LHCN-M2 (cell line): ENCODE data around the gene CYSRT1. TPM values are rescaled to one million over a fixed set of nuclear protein-coding genes. Genes with fewer than 3 reads are reported as not detected.

Source experiments
- DNase-seq: peaks from one replicate; pipeline ENCODE4 v3.0.0-alpha.2; 2012; ENCODE audit warnings: low read depth
- total RNA-seq: library from RNA; depleted of rRNA; stranded (reverse); fragments of >200 nt; gene quantifications from 2 replicates; pipeline ENCODE4 v1.2.3, GENCODE V29; 2014

CYSRT1 gene
- total RNA-seq, 1 experiment from 2014 or later, result 4.1 TPM

DNA sequence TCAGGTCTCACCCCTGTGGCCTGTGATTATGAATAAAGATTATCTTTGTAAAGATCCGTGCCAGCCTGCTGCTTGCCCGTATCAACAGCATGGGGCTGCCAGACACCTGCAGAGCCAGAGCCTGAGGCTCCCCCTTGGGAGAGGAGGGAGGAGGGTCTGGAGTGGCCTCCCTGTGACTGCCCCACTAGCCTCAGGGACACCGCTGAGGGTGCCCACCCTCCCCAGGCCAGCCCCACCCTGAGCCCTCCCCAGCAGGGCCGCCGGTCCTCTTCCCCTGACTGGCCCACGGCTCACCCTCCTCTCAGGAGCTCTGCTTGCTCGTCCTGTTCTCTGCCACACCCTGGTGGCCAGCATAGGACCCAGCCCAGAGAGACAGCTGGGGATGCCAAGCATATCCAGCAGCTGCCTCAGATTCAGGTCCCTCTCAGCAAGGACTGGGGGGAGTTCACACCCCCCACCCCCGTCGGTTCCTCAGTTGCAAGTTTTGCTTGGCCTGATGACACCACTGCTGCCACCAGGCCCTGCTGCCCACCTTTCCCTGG, 34.6 kb upstream of the CYSRT1 start:
- no peak for DNase-seq

GRCh38 chr9:137191245-137191644, 33.7 kb upstream of the CYSRT1 start:
- DNase-seq, result no peak

GRCh38 chr9:137191691-137192447, 33.1 kb upstream of the CYSRT1 start:
- DNase-seq, result no peak

GRCh38 chr9:137192448-137192780, 32.6 kb upstream of the CYSRT1 start:
- no peak for DNase-seq

- DNase-seq, result no peak
These were observed 32.1 kb upstream of the CYSRT1 start for GRCh38 chr9:137192859-137193258.

- DNase-seq, result no peak
These were observed 31.2 kb upstream of the CYSRT1 start for GRCh38 chr9:137193771-137194170.

- no peak for DNase-seq
These were observed 30.6 kb upstream of the CYSRT1 start for GRCh38 chr9:137194388-137194787.

GRCh38 chr9:137194909-137195308, 30.1 kb upstream of the CYSRT1 start:
- DNase-seq, result no peak

- DNase-seq, result no peak
These were observed 29.3 kb upstream of the CYSRT1 start for GRCh38 chr9:137195525-137196220.

DNA sequence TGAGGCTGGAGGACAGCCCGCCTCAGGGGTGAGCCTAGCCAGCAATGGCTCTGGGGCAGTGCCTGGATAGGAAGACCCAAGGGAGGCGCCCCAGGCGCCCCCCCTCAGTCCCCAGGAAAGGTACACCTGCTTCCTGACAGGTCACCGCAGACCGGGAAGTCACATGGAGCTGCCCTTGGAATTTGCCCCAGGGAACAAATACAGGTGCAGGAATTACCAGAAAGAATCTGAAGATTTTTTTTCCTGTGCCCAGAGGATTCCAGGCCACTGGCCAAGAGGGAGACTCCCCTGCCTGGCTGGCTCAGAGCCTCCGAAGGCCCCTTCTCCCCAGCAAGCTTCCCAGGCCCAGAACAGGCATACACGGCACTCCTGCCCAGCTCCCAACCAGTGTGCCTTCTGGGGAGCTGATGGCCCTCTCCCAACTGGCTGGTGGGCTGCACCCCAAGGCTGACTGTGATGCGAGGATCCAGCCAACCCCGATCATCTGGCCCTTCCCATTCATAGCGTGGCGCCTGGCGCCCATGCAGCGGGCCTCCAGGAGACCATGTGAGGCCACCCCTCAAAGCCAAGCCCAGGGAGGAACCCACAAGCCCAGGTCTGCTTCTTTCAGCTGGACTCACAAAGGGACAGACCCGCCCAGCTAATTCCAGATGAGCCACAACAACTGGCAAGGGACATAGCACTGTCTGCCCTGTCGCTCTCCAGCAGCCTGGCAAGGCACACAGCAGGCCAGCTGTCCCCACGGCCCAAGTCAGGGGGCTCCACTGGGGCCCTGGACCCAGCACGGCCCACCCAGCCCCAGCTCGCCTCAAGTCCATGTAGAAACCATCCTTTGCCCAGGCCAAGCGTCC, 26.7 kb upstream of the CYSRT1 start:
- no peak for DNase-seq

GRCh38 chr9:137198902-137199283, 26.1 kb upstream of the CYSRT1 start:
- DNase-seq, result no peak

- no peak for DNase-seq
These were observed 25.4 kb upstream of the CYSRT1 start for GRCh38 chr9:137199411-137200121.

GRCh38 chr9:137200311-137201204, 24.4 kb upstream of the CYSRT1 start, which contains the start of gene TPRN:
Gene TPRN (minus strand): TSS chr9:137200741. CDS start chr9:137200711, 30 bp downstream.
- DNase-seq, result peak; percentile 99

DNA sequence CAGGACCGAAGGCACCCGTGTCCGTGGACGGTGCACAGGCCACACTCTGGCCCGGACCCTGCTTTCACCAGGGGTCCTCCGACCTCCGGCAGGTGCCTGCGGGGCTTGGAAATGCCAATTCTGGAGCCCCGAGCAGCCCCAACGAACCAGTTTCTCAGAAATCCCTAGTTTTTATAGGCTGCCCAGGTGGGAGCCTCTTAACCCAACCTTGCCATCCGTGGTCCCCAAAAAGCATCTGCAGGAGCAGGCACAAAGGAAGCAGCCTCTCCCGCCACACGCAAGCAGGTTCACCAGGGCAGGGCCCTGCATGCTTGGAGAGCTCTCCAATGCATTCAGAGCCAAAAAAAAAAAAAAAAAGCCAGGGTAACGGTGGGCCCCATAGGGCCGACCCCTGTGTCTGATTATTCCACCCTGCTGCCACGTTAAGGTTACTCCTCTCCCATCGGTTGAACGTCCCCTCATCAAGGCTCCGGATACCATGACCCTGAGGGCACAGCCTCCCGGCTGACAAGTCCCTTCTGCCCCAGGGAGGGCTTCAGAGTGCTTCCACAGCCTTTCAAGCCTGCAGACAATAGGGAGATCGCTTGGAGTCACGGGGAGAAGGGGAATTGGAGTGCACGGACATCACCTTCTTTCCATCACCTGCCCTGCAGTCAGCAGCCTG, 23.6 kb upstream of the CYSRT1 start:
- DNase-seq, result no peak

DNA sequence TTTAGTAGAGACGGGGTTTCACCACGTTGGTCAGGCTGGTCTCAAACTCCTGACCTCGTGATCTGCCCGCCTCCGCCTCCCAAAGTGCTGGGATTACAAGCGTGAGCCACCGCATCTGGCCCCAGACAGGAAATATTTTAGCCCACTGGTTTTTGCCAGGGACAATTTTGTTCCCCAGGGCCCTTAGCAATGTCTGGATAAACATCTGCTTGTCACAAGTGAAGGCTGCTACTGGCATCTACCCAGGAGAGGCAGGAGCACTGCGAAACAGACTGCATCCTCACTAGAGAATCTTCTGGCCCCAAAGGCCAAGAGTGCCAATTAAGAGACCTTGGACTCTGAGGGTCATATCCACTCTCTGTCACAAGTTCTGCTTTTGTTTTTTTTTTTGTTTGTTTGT, 22.0 kb upstream of the CYSRT1 start:
- no peak for DNase-seq

DNA sequence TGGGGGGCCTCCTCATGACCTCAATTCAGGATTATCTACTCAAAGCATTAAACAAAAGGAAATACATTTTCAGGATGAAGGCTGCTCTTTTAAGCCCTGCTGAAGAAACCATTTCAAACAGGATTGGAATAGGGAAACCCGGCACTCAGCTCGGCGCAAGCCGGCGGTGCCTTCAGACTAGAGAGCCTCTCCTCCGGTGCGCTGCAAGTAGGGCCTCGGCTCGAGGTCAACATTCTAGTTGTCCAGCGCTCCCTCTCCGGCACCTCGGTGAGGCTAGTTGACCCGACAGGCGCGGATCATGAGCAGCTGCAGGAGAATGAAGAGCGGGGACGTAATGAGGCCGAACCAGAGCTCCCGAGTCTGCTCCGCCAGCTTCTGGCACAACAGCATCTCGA, 20.2 kb upstream of the CYSRT1 start:
- DNase-seq, result no peak

- peak; percentile 82 for DNase-seq
These were observed 19.6 kb upstream of the CYSRT1 start, which contains the start of the genes NDOR1 and TMEM203 for GRCh38 chr9:137205126-137206069. Gene NDOR1 (plus strand): TSS chr9:137205700. CDS start chr9:137205778, 78 bp downstream. Gene TMEM203 (minus strand): TSS chr9:137205648. CDS start chr9:137205414, 234 bp downstream.

GRCh38 chr9:137206602-137207001, 18.4 kb upstream of the CYSRT1 start:
- DNase-seq, result no peak
